GM18498 (cell line): Measurements from ENCODE around the gene CDHR2.

Experiments used
- ATAC-seq: cut with Tn5 transposase; IDR thresholded peaks from one replicate; pipeline ENCODE4 v1.9.1; 2021; ENCODE audit warnings: mild to moderate bottlenecking, moderate library complexity; ENCODE audit not compliant: unreplicated experiment

The CDHR2 gene

DNA sequence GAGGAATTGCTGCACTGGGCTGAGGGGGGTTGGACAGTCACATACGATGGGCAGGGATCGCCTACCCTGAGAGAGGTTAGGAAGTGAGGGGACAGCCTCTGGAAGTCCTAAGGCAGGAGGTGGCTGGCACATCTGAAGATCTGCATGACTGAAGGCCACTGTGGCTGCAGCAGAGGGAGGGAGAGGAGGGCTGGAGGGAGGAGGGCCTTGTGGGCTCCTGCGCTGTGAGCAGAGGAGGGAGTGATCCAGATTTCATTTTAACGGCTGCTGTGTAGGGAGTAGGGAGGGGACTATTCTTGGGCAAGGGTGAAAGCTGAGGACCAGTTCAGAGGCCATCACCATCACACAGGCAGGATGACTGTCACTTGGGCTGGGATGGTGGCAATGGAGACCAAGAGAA is 88.4 kb downstream of the CDHR2 start:
- ATAC-seq: no peak

DNA sequence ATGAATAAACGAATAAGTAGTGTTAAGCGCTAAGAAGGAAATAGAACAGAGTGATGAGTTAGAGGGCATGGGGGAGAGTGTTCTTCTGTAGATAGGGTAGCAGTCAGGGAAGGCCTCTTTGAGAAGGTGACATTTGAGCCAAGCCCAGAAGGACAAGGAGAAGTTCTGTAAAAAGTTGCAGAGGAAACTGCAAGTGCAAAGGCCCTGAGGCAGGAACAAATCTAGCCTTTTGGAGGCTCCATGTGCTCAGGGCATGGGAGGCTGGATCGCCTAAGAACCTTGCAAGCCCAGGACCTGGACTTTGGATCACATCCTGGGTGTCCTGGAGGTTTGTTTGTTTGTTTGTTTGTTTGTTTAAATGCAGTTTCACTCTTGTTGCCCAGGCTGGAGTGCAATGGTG is 89.3 kb downstream of the CDHR2 start:
- no peak for ATAC-seq

DNA sequence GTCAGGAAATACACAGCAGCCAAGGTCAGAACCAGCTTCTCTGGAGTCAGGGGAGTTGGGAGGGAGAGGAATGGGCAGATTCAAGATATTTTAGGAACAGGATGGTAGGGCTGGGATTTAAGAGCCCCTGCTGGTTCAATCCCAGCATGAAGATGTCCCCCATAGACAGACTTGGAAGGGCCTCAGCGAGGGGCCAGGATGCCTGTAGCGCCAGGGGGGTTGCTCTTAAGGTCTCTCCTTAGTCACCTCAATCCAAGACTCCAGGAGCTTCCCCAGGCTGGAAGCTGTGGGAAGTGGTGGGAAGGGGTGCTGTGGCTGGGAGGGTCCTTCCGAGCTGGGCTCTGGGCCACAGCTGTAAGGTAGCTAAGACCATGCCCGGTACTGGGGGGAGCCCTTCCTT is 90.1 kb downstream of the CDHR2 start:
- ATAC-seq: no peak

DNA sequence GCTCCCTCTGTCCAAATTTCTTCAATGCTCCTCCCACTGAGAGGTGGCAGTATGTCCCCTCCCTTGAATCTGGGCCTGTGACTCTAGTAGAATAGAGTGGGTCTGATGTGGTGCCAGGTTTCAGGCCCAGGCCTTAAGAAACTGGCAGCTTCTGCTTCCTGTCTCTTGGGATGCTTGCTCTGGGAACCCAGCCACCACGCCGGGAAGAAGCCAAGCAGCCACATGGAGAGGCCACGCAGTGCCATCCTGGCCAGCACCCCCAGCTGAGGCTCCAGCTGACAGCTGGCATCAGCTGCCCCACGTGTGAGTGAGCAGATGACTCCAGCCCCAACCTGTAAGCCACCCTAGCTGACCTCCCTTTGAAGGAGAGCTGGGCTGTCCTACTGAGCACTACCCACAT is 90.8 kb downstream of the CDHR2 start:
- ATAC-seq: no peak

DNA sequence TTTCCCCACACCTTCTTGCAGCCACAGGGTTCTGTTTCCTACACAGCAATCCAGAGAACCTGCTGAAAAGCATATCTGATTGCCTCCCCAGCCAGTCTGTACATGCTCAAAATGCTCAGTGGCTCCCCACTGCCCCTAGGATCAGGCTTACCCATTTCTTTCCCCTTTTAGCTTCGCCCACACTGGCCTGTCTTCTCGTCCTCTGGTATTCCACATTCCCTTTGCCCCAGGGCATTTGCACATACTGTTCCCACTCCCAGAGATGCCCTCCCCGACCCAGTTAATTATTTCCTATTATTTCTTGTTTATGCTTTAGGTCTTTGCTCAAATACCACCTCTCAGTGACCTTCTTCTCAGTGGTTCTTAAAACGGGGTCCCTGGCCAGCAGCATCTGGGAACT is 91.5 kb downstream of the CDHR2 start:
- ATAC-seq: no peak

DNA sequence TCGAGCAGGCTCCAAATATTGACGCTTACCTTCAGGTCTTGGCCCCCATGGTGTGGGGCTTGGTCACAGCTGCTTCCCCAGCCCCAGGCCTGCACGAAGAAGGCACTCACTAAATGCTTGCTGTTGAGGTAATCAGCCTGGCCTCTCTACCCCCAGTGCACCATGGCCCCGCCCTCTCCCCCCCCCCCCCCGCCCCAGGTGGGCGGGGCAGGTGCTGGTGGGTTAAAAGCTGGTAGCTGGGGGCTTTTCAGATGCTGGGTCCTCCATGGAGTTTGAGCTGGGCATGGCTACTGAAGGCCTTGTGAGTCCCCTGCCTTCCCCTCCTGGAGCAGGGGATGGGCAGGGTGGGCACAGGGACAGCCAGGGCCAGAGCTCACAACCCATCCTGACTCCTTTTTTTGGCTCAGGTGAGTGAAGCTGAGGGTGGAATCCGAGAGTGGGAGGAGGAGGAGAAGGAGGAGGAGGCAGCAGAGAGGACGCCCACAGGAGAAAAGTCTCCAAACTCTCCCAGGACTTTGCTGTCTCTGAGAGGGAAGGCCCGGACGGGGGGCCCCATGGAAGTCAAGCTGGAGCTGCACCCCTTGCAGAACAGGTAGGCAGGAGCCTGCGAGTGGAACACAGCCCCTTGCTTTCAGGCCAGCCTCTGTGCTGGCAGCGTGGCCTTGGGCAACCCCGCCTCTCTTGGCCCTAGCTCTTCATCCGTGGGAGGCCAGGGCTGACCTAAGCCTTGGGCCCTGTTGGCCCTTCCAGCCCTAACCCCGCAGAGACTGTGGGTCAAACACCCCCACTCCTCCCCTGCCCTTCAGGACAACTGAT is 93.7 kb downstream of the CDHR2 start:
- no peak for ATAC-seq

DNA sequence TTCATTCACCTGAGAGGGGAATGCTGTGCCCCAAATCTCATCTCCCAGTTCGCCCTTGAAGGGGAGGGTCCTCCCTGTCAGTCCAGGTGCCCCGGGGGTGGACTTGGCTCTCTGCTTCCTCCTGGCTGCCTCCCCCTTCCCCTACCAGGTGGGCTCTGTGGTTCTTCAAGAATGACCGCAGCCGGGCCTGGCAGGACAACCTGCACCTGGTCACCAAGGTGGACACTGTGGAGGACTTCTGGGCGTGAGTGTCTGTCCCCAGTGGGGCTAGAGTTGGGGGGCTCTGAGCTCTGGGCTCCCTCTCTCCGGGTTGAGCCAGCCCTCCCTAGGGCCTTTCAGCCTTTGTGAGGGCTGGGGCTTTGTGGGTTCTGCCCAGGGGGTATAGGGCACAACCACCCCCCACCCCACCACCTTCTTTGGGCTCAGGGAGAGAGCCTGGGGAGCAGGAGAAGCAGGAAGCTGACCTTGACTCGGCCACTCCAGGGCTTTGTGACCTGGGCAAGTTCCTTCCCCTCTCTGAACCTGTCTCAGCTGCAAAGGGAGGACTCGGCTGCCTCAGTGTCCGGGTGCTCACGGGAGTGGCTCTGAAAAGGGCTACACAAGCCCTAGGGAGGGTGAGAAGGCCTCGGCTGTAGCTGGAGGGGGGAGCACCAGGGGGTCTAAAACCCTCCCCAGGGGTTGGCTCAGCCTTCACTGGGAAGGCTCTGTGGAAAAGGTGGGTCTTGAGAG is 94.5 kb downstream of the CDHR2 start:
- no peak for ATAC-seq

DNA sequence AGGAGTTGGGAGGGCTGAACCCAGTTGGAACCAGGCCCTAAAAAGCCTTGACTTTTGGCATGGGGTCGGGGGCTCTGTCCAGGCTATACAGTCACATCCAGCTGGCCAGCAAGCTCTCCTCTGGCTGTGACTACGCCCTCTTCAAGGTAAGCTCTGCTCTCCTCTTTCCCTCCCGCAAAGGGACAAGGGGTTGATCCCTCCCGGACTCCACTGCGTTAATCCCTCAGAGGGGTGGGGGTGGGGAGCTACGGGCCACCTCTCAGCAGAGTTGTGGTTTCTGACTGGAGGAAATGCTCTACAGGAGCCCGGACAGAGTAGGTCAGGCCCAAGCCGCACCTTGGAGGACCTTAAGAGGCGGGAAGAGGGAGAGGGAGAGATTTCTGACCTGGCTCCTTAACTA is 95.2 kb downstream of the CDHR2 start:
- ATAC-seq: no peak

DNA sequence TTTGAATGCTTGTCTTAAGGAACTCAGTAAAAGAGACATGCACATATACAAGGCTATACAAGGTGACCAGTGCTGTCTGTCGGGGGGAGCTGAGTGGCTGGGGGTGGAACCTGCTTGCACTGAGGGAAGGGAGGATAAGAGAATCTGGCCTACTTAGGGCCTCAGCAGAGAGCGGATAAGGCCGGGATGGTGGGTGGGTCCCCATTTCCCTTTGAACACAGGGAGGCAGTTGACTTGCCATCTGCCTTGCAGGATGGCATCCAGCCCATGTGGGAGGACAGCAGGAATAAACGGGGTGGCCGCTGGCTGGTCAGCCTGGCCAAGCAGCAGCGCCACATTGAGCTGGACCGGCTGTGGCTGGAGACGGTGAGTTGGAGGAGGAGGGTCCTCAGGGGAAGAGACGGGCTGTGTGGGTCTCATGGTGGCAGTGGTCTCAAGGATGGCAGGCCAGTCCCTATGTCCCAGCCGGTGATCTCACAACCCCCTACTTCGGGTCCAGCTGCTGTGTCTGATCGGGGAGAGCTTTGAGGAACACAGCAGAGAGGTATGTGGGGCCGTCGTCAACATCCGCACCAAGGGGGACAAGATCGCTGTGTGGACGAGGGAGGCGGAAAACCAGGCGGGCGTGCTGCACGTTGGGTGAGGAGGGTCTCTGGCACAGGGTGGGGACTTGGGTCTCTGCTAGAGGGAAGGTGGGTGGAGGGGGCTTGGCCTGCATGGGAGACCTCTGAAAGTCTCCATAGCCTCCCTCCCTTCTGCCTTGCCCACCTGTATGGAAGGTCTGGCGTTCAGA is 95.9 kb downstream of the CDHR2 start:
- ATAC-seq: no peak
